OCI-LY7 (cell line): ENCODE measurements around the gene PRKG1.

Source experiments
- CTCF ChIP-seq: fragments of 200-600 bp; sonication (generic); conservative IDR thresholded peaks from 2 replicates; pipeline ENCODE4 v1.5.1; 2014; ENCODE audit warnings: mild to moderate bottlenecking, antibody characterized with exemption, low read length, moderate library complexity, mixed read lengths
- EZH2phosphoT487 ChIP-seq: fragments of 200-600 bp; sonication (generic); IDR thresholded peaks from 2 replicates; pipeline ENCODE4 v1.6.1; 2018; ENCODE audit warnings: low read depth, borderline replicate concordance, mild to moderate bottlenecking, mixed run types, antibody characterized with exemption, low read length, moderate library complexity, mixed read lengths

- TF ChIP-seq CTCF: no peak
- no peak for TF ChIP-seq EZH2phosphoT487
Measured at GRCh38 chr10:51087114-51087513, 12.8 kb downstream of the PRKG1 start.
